ENCODE data around the gene VPS52.

VPS52 gene

GRCh38 chr6:33299237-33299944, 27.7 kb upstream of the VPS52 start:
- peak overlapping the region; percentile 90 for H3K4me3 ChIP-seq
- TF ChIP-seq, protein P1, sequence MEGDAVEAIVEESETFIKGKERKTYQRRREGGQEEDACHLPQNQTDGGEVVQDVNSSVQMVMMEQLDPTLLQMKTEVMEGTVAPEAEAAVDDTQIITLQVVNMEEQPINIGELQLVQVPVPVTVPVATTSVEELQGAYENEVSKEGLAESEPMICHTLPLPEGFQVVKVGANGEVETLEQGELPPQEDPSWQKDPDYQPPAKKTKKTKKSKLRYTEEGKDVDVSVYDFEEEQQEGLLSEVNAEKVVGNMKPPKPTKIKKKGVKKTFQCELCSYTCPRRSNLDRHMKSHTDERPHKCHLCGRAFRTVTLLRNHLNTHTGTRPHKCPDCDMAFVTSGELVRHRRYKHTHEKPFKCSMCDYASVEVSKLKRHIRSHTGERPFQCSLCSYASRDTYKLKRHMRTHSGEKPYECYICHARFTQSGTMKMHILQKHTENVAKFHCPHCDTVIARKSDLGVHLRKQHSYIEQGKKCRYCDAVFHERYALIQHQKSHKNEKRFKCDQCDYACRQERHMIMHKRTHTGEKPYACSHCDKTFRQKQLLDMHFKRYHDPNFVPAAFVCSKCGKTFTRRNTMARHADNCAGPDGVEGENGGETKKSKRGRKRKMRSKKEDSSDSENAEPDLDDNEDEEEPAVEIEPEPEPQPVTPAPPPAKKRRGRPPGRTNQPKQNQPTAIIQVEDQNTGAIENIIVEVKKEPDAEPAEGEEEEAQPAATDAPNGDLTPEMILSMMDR (IDR thresholded peaks at IDR 0.05): no peak
- peak overlapping the region; percentile 92 to 97 for H3K27ac ChIP-seq
- peak; percentile 92 for DNase-seq (ENCODE audit: low spot score)

- peak within 1 kb of the TSS; percentile 90 for H3K4me3 ChIP-seq
- TF ChIP-seq, protein P1 (IDR thresholded peaks at IDR 0.05): no peak
- peak within 1 kb of the TSS; percentile 92 to 97 for H3K27ac ChIP-seq
- DNase-seq (ENCODE audit: low spot score): peak; percentile 90
These were observed 27.1 kb upstream of the VPS52 start, which contains the start of gene RGL2 for GRCh38 chr6:33298773-33299236. Gene RGL2, minus strand, starts transcription at chr6:33298942. Its CDS starts 332 bp downstream, at chr6:33298610.

DNA sequence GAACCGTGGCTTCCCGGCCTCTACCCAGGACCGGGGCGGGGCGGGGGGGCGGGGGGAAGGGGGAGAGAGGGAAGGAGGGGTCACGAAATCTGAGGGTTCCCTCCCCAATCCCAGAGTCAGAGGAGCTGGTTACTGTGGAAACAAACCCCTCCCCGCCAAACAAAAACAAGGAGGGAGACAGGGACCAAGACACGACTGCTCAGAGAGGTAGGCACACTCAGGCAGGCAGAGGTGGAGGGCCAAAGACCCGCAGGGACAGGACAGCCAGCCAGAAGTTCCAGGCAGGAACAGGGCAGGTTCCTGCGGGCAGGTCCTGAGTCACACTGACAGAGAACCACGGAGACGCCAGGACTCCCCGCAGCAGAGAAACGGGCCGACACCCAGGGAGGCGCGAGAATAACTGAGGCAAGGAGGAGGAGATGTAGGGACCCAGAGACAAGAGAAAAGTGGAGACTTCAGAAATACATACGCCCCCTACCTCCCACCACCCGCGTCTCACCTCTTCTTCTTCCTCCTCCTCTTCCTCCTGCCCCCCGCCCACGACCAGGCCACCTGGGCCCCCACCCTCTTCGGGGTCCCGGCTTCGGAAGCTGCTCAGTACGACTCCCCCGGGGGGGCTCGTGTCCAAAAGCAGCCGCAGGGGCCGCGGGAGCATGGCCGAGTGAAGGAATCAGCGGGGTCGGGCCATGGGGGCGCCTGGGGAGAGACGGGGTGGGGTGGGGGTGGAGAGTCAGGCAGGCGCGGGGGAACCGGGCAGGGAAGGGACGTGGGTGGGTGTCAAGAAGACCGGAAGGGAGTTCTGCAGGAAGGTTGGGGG, 26.5 kb upstream of the VPS52 start:
- DNase-seq (ENCODE audit: low spot score): peak; percentile 91

GRCh38 chr6:33297406-33297955, 25.8 kb upstream of the VPS52 start:
- Histone ChIP-seq H3K27ac (peak overlapping the region; percentile 92 to 97), H3K4me3 (peak overlapping the region; percentile 90)
- no peak for DNase-seq (ENCODE audit: low spot score)
- TF ChIP-seq, protein P1 (IDR thresholded peaks at IDR 0.05): no peak

More for the DNA sequence above, 26.5 kb upstream of the VPS52 start:
- TF ChIP-seq, protein P1 (IDR thresholded peaks at IDR 0.05): no peak
- Histone ChIP-seq H3K4me3 (peak overlapping the region; percentile 90), H3K27ac (peak overlapping the region; percentile 92 to 97)

- TF ChIP-seq, protein P1 (IDR thresholded peaks at IDR 0.05): no peak
These were observed 25.2 kb upstream of the VPS52 start for GRCh38 chr6:33296797-33297405.

GRCh38 chr6:33295621-33296369, 24.1 kb upstream of the VPS52 start:
- Histone ChIP-seq H3K4me3 (no peak overlapping the region), H3K27ac (no peak overlapping the region)
- TF ChIP-seq, protein P1 (IDR thresholded peaks at IDR 0.05): no peak
- no peak for DNase-seq (ENCODE audit: low spot score)

More at GRCh38 chr6:33296797-33297405, 25.2 kb upstream of the VPS52 start:
- no peak for DNase-seq (ENCODE audit: low spot score)
- Histone ChIP-seq H3K27ac (peak overlapping the region; percentile 92 to 97), H3K4me3 (peak overlapping the region; percentile 90)

Measured in coronary artery (tissue), 2 donors.